ENCODE measurements around the gene STX12. TPM values are rescaled to one million over a fixed set of nuclear protein-coding genes. Genes with fewer than 3 reads are reported as not detected.

STX12 gene
- total RNA-seq, 1 experiment from 2014 or later, result 9.9 TPM

GRCh38 chr1:27755865-27756264 lies 17.2 kb upstream of the STX12 start:
- H4K5ac ChIP-seq (ENCODE audit: insufficient read length, low read depth, low read length), result no peak overlapping the region
- no peak overlapping the region for H3K23ac ChIP-seq (ENCODE audit: insufficient read length, low read depth, low read length)
- H2BK120ac ChIP-seq (ENCODE audit: low read depth, low read length, poor library complexity, severe bottlenecking), result no peak overlapping the region
- no CpG with 5 or more reads among the region's 4 CpGs for WGBS (ENCODE audit: extremely low coverage, insufficient read length, low lambda C conversion rate)
- no peak overlapping the region for H3K18ac ChIP-seq (ENCODE audit: insufficient read length, low read depth, low read length)
- H4K20me1 ChIP-seq (ENCODE audit: control insufficient read depth, insufficient read depth, insufficient read length), result no peaks in the 10 kb centered on the region
- no peak overlapping the region for H3K14ac ChIP-seq (ENCODE audit: insufficient read depth, low read length)
- no peaks in the 10 kb centered on the region for H3K9me3 Mint-ChIP-seq
- H3K9ac ChIP-seq (ENCODE audit: extremely low read depth, insufficient read length, low read length), result no peak overlapping the region
- H3T11ph ChIP-seq (ENCODE audit: low read length), result no peak overlapping the region
- peaks cover 0 to 30% (median 22%) of the 10 kb centered on the region in 3 experiments; a peak in 5 of 7 replicates for H3K36me3 Mint-ChIP-seq (ENCODE audit: insufficient read depth in 1 of 3, low read depth in 3 of 3)
- no peaks in the 10 kb centered on the region for H3K27me3 ChIP-seq (ENCODE audit: insufficient read depth, low read length)
- H3K4me2 ChIP-seq (ENCODE audit: insufficient read depth, insufficient read length, low read length), result no peak overlapping the region
- H3K4ac ChIP-seq (ENCODE audit: low read depth, low read length), result no peak overlapping the region
- H3K27me3 Mint-ChIP-seq (ENCODE audit: low read depth), result no peaks in the 10 kb centered on the region
- no peak overlapping the region for H2AK5ac ChIP-seq (ENCODE audit: insufficient read length, low read length)
- no peak overlapping the region for H4K8ac ChIP-seq (replicated peaks; ENCODE audit: insufficient read length, low read depth, low read length)
- TF ChIP-seq, protein P1, sequence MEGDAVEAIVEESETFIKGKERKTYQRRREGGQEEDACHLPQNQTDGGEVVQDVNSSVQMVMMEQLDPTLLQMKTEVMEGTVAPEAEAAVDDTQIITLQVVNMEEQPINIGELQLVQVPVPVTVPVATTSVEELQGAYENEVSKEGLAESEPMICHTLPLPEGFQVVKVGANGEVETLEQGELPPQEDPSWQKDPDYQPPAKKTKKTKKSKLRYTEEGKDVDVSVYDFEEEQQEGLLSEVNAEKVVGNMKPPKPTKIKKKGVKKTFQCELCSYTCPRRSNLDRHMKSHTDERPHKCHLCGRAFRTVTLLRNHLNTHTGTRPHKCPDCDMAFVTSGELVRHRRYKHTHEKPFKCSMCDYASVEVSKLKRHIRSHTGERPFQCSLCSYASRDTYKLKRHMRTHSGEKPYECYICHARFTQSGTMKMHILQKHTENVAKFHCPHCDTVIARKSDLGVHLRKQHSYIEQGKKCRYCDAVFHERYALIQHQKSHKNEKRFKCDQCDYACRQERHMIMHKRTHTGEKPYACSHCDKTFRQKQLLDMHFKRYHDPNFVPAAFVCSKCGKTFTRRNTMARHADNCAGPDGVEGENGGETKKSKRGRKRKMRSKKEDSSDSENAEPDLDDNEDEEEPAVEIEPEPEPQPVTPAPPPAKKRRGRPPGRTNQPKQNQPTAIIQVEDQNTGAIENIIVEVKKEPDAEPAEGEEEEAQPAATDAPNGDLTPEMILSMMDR (conservative IDR thresholded peaks at IDR 0.05), result no peak
- no peak overlapping the region for H3K27ac ChIP-seq (ENCODE audit: insufficient read length, low read depth, low read length)
- H3K56ac ChIP-seq (ENCODE audit: insufficient read length, low read depth, low read length), result no peak overlapping the region
- H3K79me2 ChIP-seq (ENCODE audit: insufficient read depth, low read length), result no peaks in the 10 kb centered on the region
- no peak overlapping the region for H2BK5ac ChIP-seq (ENCODE audit: insufficient read length, low read length)
- H3K79me1 ChIP-seq (ENCODE audit: insufficient read depth, low read depth, low read length, poor library complexity, severe bottlenecking), result no peaks in the 10 kb centered on the region
- H4K91ac ChIP-seq (ENCODE audit: insufficient read length, low read depth, low read length), result no peak overlapping the region
- no peaks in the 10 kb centered on the region for H3K4me1 ChIP-seq (ENCODE audit: insufficient read depth, low read length)
- no peak overlapping the region for H2BK15ac ChIP-seq (ENCODE audit: low read depth, low read length)
- H2BK20ac ChIP-seq (ENCODE audit: low read depth, low read length, poor library complexity, severe bottlenecking), result no peak overlapping the region
- no peak for DNase-seq
- H3K23me2 ChIP-seq (ENCODE audit: insufficient read length, low read depth, low read length, poor library complexity, severe bottlenecking), result no peaks in the 10 kb centered on the region
- no peak overlapping the region for H3K4me3 Mint-ChIP-seq
- H2BK12ac ChIP-seq (ENCODE audit: insufficient read length, low read depth, low read length), result no peak overlapping the region
- no peaks in the 10 kb centered on the region for H3K9me3 ChIP-seq (ENCODE audit: control insufficient read depth, low read depth, low read length)
- H3K4me1 Mint-ChIP-seq, result no peaks in the 10 kb centered on the region
- no peak overlapping the region for H2AFZ ChIP-seq (ENCODE audit: low read length)
- H3K27ac Mint-ChIP-seq, result no peak overlapping the region; a peak in 1 of 7 replicates
